ENCODE data around the gene AANAT.
A peak's percentile ranks its signal among the peaks of the same experiment; 100 is the strongest.

The AANAT gene

GRCh38 chr17:76451506-76451905 is 15.9 kb upstream of the AANAT start:
- TF ChIP-seq, protein P1, sequence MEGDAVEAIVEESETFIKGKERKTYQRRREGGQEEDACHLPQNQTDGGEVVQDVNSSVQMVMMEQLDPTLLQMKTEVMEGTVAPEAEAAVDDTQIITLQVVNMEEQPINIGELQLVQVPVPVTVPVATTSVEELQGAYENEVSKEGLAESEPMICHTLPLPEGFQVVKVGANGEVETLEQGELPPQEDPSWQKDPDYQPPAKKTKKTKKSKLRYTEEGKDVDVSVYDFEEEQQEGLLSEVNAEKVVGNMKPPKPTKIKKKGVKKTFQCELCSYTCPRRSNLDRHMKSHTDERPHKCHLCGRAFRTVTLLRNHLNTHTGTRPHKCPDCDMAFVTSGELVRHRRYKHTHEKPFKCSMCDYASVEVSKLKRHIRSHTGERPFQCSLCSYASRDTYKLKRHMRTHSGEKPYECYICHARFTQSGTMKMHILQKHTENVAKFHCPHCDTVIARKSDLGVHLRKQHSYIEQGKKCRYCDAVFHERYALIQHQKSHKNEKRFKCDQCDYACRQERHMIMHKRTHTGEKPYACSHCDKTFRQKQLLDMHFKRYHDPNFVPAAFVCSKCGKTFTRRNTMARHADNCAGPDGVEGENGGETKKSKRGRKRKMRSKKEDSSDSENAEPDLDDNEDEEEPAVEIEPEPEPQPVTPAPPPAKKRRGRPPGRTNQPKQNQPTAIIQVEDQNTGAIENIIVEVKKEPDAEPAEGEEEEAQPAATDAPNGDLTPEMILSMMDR (conservative IDR thresholded peaks at IDR 0.05) = no peak
- H3K27ac ChIP-seq = peak overlapping the region; percentile 91; the same call in 1 of the 2 replicates

DNA sequence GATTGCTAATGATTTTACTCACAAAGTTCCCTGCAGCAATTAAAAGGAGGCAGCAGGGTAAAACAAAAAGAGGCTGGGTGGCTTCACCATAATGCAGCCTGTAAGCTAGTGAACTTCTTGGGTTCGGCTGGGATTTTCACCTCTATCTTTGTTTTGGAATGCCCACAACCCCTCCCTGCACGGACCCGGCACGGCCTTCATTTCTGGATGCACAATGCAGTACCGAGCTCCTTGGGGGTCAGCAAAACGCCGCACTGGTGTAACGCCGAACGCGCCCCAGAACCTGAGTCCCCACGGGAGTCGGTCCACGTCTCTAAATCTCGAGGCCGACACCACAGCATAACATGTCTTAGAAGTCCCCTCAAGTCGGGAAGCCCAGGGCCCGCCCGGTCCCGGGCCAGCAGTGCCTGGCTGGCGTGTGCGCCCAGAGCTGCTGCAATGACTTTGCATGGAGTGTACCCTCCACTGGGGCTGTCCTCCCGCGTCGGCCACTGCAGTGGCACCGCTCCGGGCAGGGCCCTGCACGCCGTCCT is 15.2 kb upstream of the AANAT start:
- H3K27ac ChIP-seq = peak overlapping the region; percentile 91
- TF ChIP-seq, protein P1 (conservative IDR thresholded peaks at IDR 0.05) = no peak

DNA sequence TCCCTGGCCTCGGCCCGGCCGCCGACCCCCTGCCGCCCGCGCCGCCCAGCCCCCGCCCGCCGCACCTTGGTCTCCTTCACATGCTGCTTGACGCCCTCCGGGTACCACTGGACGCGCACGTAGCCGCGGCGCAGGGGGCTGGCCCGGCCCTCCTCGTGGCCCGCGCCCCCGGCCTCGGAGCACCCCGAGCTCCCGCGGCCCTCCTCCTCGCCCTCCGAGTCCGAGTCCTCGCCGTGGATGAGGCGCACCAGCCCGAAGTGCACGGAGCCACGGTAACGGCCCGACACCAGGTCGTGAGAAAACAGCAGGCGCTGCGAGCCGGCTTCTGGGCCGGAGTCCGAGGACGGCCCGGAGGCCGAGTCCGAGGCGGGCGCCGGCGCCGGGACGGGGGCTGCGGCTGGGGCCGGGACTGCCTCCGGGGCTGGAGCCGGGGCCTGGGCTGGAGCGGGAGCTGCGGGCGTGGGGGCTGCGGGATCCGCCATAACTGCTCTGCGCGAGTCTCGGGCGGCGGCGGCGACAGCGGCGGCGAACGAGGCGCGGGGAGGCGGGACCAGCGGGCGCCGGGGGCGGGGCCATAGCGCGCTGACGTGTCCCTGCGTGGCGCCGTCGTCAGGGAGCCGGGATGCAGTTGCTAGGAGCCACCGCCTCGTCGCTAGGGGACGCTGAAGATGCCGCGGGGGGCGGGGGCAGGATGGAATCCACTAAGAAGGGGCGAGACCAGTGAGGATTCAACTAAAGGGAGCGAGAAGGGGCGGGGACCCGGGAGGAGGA is 14.6 kb upstream of the AANAT start, which contains the start of gene UBE2O:
Gene UBE2O (minus strand): TSS at position 493 of the 771 bp plus-strand sequence. CDS start 11 bp downstream, at position 482.
- H3K27ac ChIP-seq = peak within 1 kb of the TSS; percentile 91
- TF ChIP-seq, protein P1 (conservative IDR thresholded peaks at IDR 0.05) = peak; percentile 73

GRCh38 chr17:76453431-76453743 is 14.0 kb upstream of the AANAT start:
- no peak overlapping the region for H3K27ac ChIP-seq
- TF ChIP-seq, protein P1 (conservative IDR thresholded peaks at IDR 0.05) = peak; percentile 46

- no peak overlapping the region for H3K27ac ChIP-seq
- TF ChIP-seq, protein P1 (conservative IDR thresholded peaks at IDR 0.05) = peak; percentile 67
These were observed 8.6 kb upstream of the AANAT start for GRCh38 chr17:76458580-76459490.

DNA sequence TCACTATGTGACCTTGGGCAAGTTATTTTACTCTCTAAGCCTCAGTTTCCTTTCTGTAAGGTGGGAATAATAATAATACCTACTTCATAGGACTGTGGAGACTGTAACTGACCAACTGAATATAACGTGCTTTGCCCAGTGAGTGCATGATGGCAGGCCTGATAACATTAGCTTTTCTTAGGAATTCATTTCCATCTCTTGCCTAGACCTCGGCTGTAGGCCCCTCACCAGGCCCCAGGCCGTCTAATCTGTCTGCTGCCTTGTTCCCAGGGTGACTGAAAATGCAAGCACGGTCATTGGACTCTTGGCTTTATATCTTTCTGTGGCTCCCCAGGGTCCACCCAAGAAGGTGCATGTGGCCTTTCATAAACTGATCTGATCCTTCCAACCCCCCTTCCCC is 7.7 kb upstream of the AANAT start:
- TF ChIP-seq, protein P1 (conservative IDR thresholded peaks at IDR 0.05) = no peak
- H3K27ac ChIP-seq = no peak overlapping the region
